Activated CD4-positive, alpha-beta T cell treated with anti-CD3 and anti-CD28 coated beads for 36 hours (primary cell): ENCODE data around the gene SLC39A11. TPM values are rescaled to one million over a fixed set of nuclear protein-coding genes. Genes with fewer than 3 reads are reported as not detected.

ENCODE experiments used
- ATAC-seq: fragments of 200-7000 bp; cut with Tn5 transposase; one replicate; pipeline ENCODE4 v1.10.0; 2021; ENCODE audit warnings: mild to moderate bottlenecking, moderate library complexity
- CTCF ChIA-PET: fragments of 350-600 bp; sonication (Branson Sonifier 250); formaldehyde crosslinking; loops from one replicate; lab custom pipeline; 2021; ENCODE audit warnings: antibody characterized with exemption; lab: Charles Lee
- POLR2A ChIA-PET: fragments of 350-600 bp; sonication (Branson Sonifier 250); formaldehyde crosslinking; loops from one replicate; lab custom pipeline; 2021; ENCODE audit warnings: antibody characterized with exemption, inconsistent platforms; lab: Charles Lee
- DNase-seq: peaks from one replicate; pipeline ENCODE4 v3.0.0-alpha.2; 2020
- H3K27ac Mint-ChIP-seq: one replicate; pipeline ENCODE4 v1.8.0; 2021; ENCODE audit warnings: mixed read lengths
- H3K27me3 Mint-ChIP-seq: one replicate; pipeline ENCODE4 v1.8.0; 2021; ENCODE audit warnings: mixed read lengths
- H3K36me3 Mint-ChIP-seq: one replicate; pipeline ENCODE4 v1.8.0; 2021; ENCODE audit warnings: low read depth, mixed read lengths
- H3K4me1 Mint-ChIP-seq: one replicate; pipeline ENCODE4 v1.8.0; 2021; ENCODE audit warnings: mixed read lengths
- H3K4me3 Mint-ChIP-seq: one replicate; pipeline ENCODE4 v1.8.0; 2021; ENCODE audit warnings: mild to moderate bottlenecking, moderate library complexity, mixed read lengths
- H3K9me3 Mint-ChIP-seq: one replicate; pipeline ENCODE4 v1.8.0; 2021; ENCODE audit warnings: low read depth, mixed read lengths
- intact Hi-C, 2 experiments: fragments of 100-400 bp; cut with DNase I in 1 of 2; cut with micrococcal nuclease in 1 of 2; formaldehyde crosslinking; loops; one replicate each; pipeline versions ENCODE4 v1.14.2 to v1.15.1; 2022 to 2024; cut with DNase I, micrococcal nuclease
- total RNA-seq, 2 experiments: library from RNA; stranded (reverse); gene quantifications; one replicate each; pipeline ENCODE4 v1.2.3, GENCODE V29; 2021

The SLC39A11 gene
- total RNA-seq, 2 experiments from 2014 or later: 12.5 to 17.2 TPM

GRCh38 chr17:72812823-72813222, 279.7 kb downstream of the SLC39A11 start:
- DNase-seq: no peak
- H3K27me3 Mint-ChIP-seq: no peaks in the 10 kb centered on the region
- H3K27ac Mint-ChIP-seq: no peak overlapping the region
- no peaks in the 10 kb centered on the region for H3K4me1 Mint-ChIP-seq
- peaks cover 53% of the 10 kb centered on the region for H3K36me3 Mint-ChIP-seq
- intact Hi-C loops: no loop called here
- no peak overlapping the region for H3K4me3 Mint-ChIP-seq
- POLR2A ChIA-PET: no interaction called here
- ATAC-seq: no peak
- CTCF ChIA-PET: interaction anchor here (1.7 kb wide), 1 partner anchor 19 kb away, joined by 4 read pairs; no protein-coding TSS in a partner anchor
- H3K9me3 Mint-ChIP-seq: peaks cover 21% of the 10 kb centered on the region

GRCh38 chr17:72811976-72812687, 280.4 kb downstream of the SLC39A11 start:
- ChIA-PET CTCF (interaction anchor here (0.5 kb wide), 1 partner anchor 407 kb away, joined by 3 read pairs; no protein-coding TSS in a partner anchor), POLR2A (no interaction called here)
- H3K27ac Mint-ChIP-seq: no peak overlapping the region
- no peaks in the 10 kb centered on the region for H3K27me3 Mint-ChIP-seq
- no peak overlapping the region for H3K4me3 Mint-ChIP-seq
- intact Hi-C loops: no loop called here
- peaks cover 21% of the 10 kb centered on the region for H3K9me3 Mint-ChIP-seq
- H3K36me3 Mint-ChIP-seq: peaks cover 48% of the 10 kb centered on the region
- no peak for DNase-seq
- ATAC-seq: no peak
- no peaks in the 10 kb centered on the region for H3K4me1 Mint-ChIP-seq

- no peak overlapping the region for H3K27ac Mint-ChIP-seq
- no peak overlapping the region for H3K4me3 Mint-ChIP-seq
- H3K4me1 Mint-ChIP-seq: no peaks in the 10 kb centered on the region
- peaks cover 21% of the 10 kb centered on the region for H3K9me3 Mint-ChIP-seq
- intact Hi-C loops: no loop called here
- no peaks in the 10 kb centered on the region for H3K27me3 Mint-ChIP-seq
- ATAC-seq (no peak), DNase-seq (no peak)
- H3K36me3 Mint-ChIP-seq: peaks cover 42% of the 10 kb centered on the region
- ChIA-PET CTCF (no interaction called here), POLR2A (no interaction called here)
These were observed 281.4 kb downstream of the SLC39A11 start for GRCh38 chr17:72810991-72811508.

GRCh38 chr17:72806011-72806410, 286.5 kb downstream of the SLC39A11 start:
- Mint-ChIP-seq H3K27me3 (no peaks in the 10 kb centered on the region), H3K9me3 (peaks cover 11% of the 10 kb centered on the region), H3K27ac (no peak overlapping the region), H3K36me3 (peaks cover 35% of the 10 kb centered on the region), H3K4me3 (no peak overlapping the region), H3K4me1 (no peaks in the 10 kb centered on the region)
- DNase-seq: no peak
- intact Hi-C loops: no loop called here
- ChIA-PET POLR2A (no interaction called here), CTCF (no interaction called here)
- no peak for ATAC-seq

GRCh38 chr17:72804949-72805707, 287.4 kb downstream of the SLC39A11 start:
- CTCF ChIA-PET: no interaction called here
- Mint-ChIP-seq H3K4me1 (no peaks in the 10 kb centered on the region), H3K9me3 (peaks cover 16% of the 10 kb centered on the region), H3K36me3 (peaks cover 35% of the 10 kb centered on the region), H3K27ac (no peak overlapping the region), H3K4me3 (no peak overlapping the region), H3K27me3 (no peaks in the 10 kb centered on the region)
- POLR2A ChIA-PET: no interaction called here
- intact Hi-C loops: no loop called here
- DNase-seq (no peak), ATAC-seq (no peak)

- peaks cover 52% of the 10 kb centered on the region for H3K36me3 Mint-ChIP-seq
These were observed 289.8 kb downstream of the SLC39A11 start for GRCh38 chr17:72802726-72803125.

GRCh38 chr17:72797142-72797541, 295.3 kb downstream of the SLC39A11 start:
- CTCF ChIA-PET: no interaction called here
- ATAC-seq: no peak
- H3K27ac Mint-ChIP-seq: no peak overlapping the region
- no peaks in the 10 kb centered on the region for H3K4me1 Mint-ChIP-seq
- peaks cover 54% of the 10 kb centered on the region for H3K9me3 Mint-ChIP-seq
- H3K36me3 Mint-ChIP-seq: peaks cover 56% of the 10 kb centered on the region
- no peak overlapping the region for H3K4me3 Mint-ChIP-seq
- H3K27me3 Mint-ChIP-seq: no peaks in the 10 kb centered on the region
- DNase-seq: no peak
- intact Hi-C loops: no loop called here
- POLR2A ChIA-PET: no interaction called here

More at GRCh38 chr17:72802726-72803125, 289.8 kb downstream of the SLC39A11 start:
- ATAC-seq (no peak), DNase-seq (no peak)
- ChIA-PET CTCF (no interaction called here), POLR2A (no interaction called here)
- peaks cover 27% of the 10 kb centered on the region for H3K9me3 Mint-ChIP-seq
- no peak overlapping the region for H3K4me3 Mint-ChIP-seq
- H3K4me1 Mint-ChIP-seq: no peaks in the 10 kb centered on the region
- intact Hi-C loops: no loop called here
- no peaks in the 10 kb centered on the region for H3K27me3 Mint-ChIP-seq
- H3K27ac Mint-ChIP-seq: no peak overlapping the region

GRCh38 chr17:72795941-72796340, 296.5 kb downstream of the SLC39A11 start:
- Mint-ChIP-seq H3K9me3 (peaks cover 55% of the 10 kb centered on the region), H3K36me3 (peaks cover 59% of the 10 kb centered on the region), H3K4me3 (no peak overlapping the region), H3K4me1 (no peaks in the 10 kb centered on the region), H3K27ac (no peak overlapping the region), H3K27me3 (no peaks in the 10 kb centered on the region)
- POLR2A ChIA-PET: no interaction called here
- CTCF ChIA-PET: no interaction called here
- intact Hi-C loops: no loop called here
- ATAC-seq: no peak
- no peak for DNase-seq

- Mint-ChIP-seq H3K4me3 (no peak overlapping the region), H3K9me3 (peaks cover 44% of the 10 kb centered on the region), H3K36me3 (peaks cover 56% of the 10 kb centered on the region), H3K4me1 (no peaks in the 10 kb centered on the region), H3K27me3 (no peaks in the 10 kb centered on the region), H3K27ac (no peak overlapping the region)
- POLR2A ChIA-PET: no interaction called here
- no peak for ATAC-seq
- CTCF ChIA-PET: no interaction called here
- intact Hi-C loops: no loop called here
- no peak for DNase-seq
These were observed 298.3 kb downstream of the SLC39A11 start for GRCh38 chr17:72794152-72794551.

- intact Hi-C loops: no loop called here
- Mint-ChIP-seq H3K27ac (no peak overlapping the region), H3K4me1 (no peaks in the 10 kb centered on the region), H3K4me3 (no peak overlapping the region), H3K9me3 (peaks cover 37% of the 10 kb centered on the region), H3K36me3 (peaks cover 47% of the 10 kb centered on the region), H3K27me3 (no peaks in the 10 kb centered on the region)
- ChIA-PET POLR2A (no interaction called here), CTCF (no interaction called here)
- no peak for DNase-seq
- ATAC-seq: no peak
These were observed 299.7 kb downstream of the SLC39A11 start for GRCh38 chr17:72792771-72793170.

- no peaks in the 10 kb centered on the region for H3K4me1 Mint-ChIP-seq
- no peak overlapping the region for H3K27ac Mint-ChIP-seq
- peaks cover 23% of the 10 kb centered on the region for H3K9me3 Mint-ChIP-seq
- DNase-seq (no peak), ATAC-seq (no peak)
- intact Hi-C loops: no loop called here
- POLR2A ChIA-PET: interaction anchor here (0.5 kb wide), 1 partner anchor 345 kb away, joined by 3 read pairs; no protein-coding TSS in a partner anchor
- peaks cover 35% of the 10 kb centered on the region for H3K36me3 Mint-ChIP-seq
- CTCF ChIA-PET: no interaction called here
- no peaks in the 10 kb centered on the region for H3K27me3 Mint-ChIP-seq
- H3K4me3 Mint-ChIP-seq: no peak overlapping the region
These were observed 302.3 kb downstream of the SLC39A11 start for GRCh38 chr17:72790190-72790589.
